HepG2 (cell line): ENCODE measurements around the gene IGFBP6.

Experiments used
- CBFB ChIP-seq: sonication (generic); formaldehyde crosslinking; IDR thresholded peaks from 2 replicates; pipeline ENCODE4 v1.4.0; 2020; ENCODE audit warnings: missing genetic modification reagents
- FLYWCH1 ChIP-seq: sonication (generic); formaldehyde crosslinking; IDR thresholded peaks from 2 replicates; pipeline ENCODE4 v1.8.1; 2023; ENCODE audit warnings: mild to moderate bottlenecking, missing genetic modification reagents
- ZNF512 ChIP-seq: sonication (generic); formaldehyde crosslinking; IDR thresholded peaks from 2 replicates; pipeline ENCODE4 v1.4.0; 2020; ENCODE audit warnings: mild to moderate bottlenecking, missing genetic modification reagents

DNA sequence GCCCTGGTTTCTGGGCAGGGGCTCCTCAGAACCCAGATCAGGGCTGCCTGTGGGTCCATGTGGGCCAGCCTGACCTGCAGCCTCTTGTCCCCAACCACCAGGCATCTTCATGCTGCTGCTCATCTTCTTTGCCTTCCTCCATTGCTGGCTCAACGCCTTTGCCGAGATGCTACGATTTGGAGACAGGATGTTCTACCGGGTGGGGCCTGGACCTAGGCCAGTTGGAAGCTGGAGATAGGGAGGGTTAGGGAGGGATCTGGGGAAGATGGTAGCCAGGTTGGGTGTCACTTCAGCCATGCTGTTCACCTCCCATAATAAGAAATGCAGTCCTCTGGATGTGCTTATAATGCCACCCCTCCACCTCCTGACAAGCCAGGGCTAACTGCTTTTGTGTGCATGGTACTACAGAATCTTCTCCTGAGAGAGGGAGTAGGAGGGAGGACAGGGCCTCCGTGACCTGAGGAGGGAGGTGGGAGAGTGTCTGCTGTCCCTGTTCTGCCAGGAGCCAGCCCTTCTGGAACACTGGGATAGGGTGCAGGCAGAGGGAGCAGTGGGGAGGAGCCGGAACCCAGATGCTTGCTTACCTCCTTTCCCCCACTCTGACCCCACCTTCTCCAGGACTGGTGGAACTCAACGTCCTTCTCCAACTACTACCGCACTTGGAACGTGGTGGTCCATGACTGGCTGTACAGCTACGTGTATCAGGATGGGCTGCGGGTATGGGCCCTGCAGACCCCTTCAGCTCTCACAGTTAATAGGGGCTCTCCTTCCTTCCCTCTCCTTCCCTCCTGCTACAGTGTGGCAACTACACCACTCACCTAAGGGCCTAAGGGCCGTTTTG is 23.4 kb downstream of the IGFBP6 start:
- TF ChIP-seq FLYWCH1 (CRISPR knock-in tag) (no peak), CBFB (no peak), ZNF512 (no peak)
